ENCODE data around the gene ZNF688.

- TF ChIP-seq POLR2AphosphoS5 (IDR thresholded peaks at IDR 0.05) (no peak), CTCF (IDR thresholded peaks at IDR 0.05) (no peak), EP300 (IDR thresholded peaks at IDR 0.05) (no peak), POLR2A (IDR thresholded peaks at IDR 0.05; ENCODE audit: low read depth) (no peak)
Measured at GRCh38 chr16:30602616-30603277, 31.2 kb upstream of the ZNF688 start.
